AG09309 (cell line): ENCODE measurements around the gene CD40.

ENCODE experiments used
- DNase-seq: peaks from one replicate; pipeline ENCODE4 v3.0.0-alpha.2; 2010; ENCODE audit warnings: low read depth
- H3K4me3 ChIP-seq: 2 replicates; pipeline ENCODE4 v1.5.1; 2011; ENCODE audit warnings: mild to moderate bottlenecking, low read depth, low read length, moderate library complexity; ENCODE audit not compliant: control insufficient read depth
- CTCF ChIP-seq: IDR thresholded peaks from 2 replicates; pipeline ENCODE4 v1.5.1; 2011; ENCODE audit warnings: mild to moderate bottlenecking, low read depth, low read length, inconsistent platforms; ENCODE audit not compliant: insufficient read depth, control insufficient read depth; ENCODE audit errors: missing control alignments

The CD40 gene

GRCh38 chr20:46161921-46162320 is 43.8 kb downstream of the CD40 start:
- H3K4me3 ChIP-seq: no peak overlapping the region
- DNase-seq: no peak
- no peak for TF ChIP-seq CTCF

GRCh38 chr20:46164254-46164653 is 46.1 kb downstream of the CD40 start:
- DNase-seq: no peak
- H3K4me3 ChIP-seq: no peak overlapping the region
- TF ChIP-seq CTCF: no peak

- DNase-seq: no peak
- H3K4me3 ChIP-seq: no peak overlapping the region
- TF ChIP-seq CTCF: no peak
Observed at GRCh38 chr20:46167080-46167479, 49.0 kb downstream of the CD40 start.

GRCh38 chr20:46168438-46168837 is 50.3 kb downstream of the CD40 start:
- no peak for TF ChIP-seq CTCF
- no peak for DNase-seq

GRCh38 chr20:46169245-46170171 is 51.4 kb downstream of the CD40 start:
- no peak overlapping the region for H3K4me3 ChIP-seq
- DNase-seq: no peak
- no peak for TF ChIP-seq CTCF

More at GRCh38 chr20:46168438-46168837, 50.3 kb downstream of the CD40 start:
- no peak overlapping the region for H3K4me3 ChIP-seq

- no peak for TF ChIP-seq CTCF
- no peak overlapping the region for H3K4me3 ChIP-seq
- no peak for DNase-seq
Observed at GRCh38 chr20:46171476-46171875, 53.4 kb downstream of the CD40 start.
